SU-DHL-6 (cell line): ENCODE data around the gene C19orf85.

Experiments
- H2AFZ ChIP-seq: fragments of 200-600 bp; sonication (generic); 2 replicates; pipeline ENCODE4 v1.6.1; 2014; ENCODE audit warnings: low read depth, mild to moderate bottlenecking, moderate library complexity, mixed read lengths, antibody characterized with exemption, low read length; ENCODE audit not compliant: severe bottlenecking
- H3F3A ChIP-seq: fragments of 200-600 bp; shearing (Covaris generic); 2 replicates; pipeline ENCODE4 v1.6.0; 2016; ENCODE audit warnings: antibody characterized with exemption, mild to moderate bottlenecking; ENCODE audit not compliant: insufficient read depth
- H3K27ac ChIP-seq: fragments of 200-600 bp; sonication (generic); 2 replicates; pipeline ENCODE4 v1.5.1; 2016; ENCODE audit warnings: low read depth, mild to moderate bottlenecking, low read length, moderate library complexity, mixed read lengths
- H3K27me3 ChIP-seq: fragments of 200-600 bp; sonication (generic), shearing (Covaris generic); 2 replicates; pipeline ENCODE4 v1.6.0; 2014; ENCODE audit warnings: mild to moderate bottlenecking, low read length
- H3K36me3 ChIP-seq: fragments of 200-600 bp; sonication (generic); 2 replicates; pipeline ENCODE4 v1.6.1; 2014; ENCODE audit warnings: mild to moderate bottlenecking, low read length, mixed read lengths
- H3K4me2 ChIP-seq: fragments of 300-600, 200-600 bp; shearing (Covaris generic), sonication (generic); 2 replicates; pipeline ENCODE4 v1.6.0; 2014; ENCODE audit warnings: low read length, low read depth, mild to moderate bottlenecking; ENCODE audit not compliant: poor library complexity, severe bottlenecking
- H3K4me3 ChIP-seq: fragments of 200-600 bp; sonication (generic); 2 replicates; pipeline ENCODE4 v1.5.1; 2014; ENCODE audit warnings: antibody characterized with exemption, low read length, mild to moderate bottlenecking, mixed read lengths; ENCODE audit not compliant: insufficient read depth, poor library complexity, severe bottlenecking
- H3K79me2 ChIP-seq: fragments of 200-600 bp; sonication (generic); 2 replicates; pipeline ENCODE4 v1.6.1; 2014; ENCODE audit warnings: mild to moderate bottlenecking, low read length, moderate library complexity; ENCODE audit not compliant: insufficient read depth
- H3K9ac ChIP-seq: fragments of 200-600 bp; sonication (generic); 2 replicates; pipeline ENCODE4 v1.7.0; 2014; ENCODE audit warnings: mild to moderate bottlenecking, low read length
- H3K9me2 ChIP-seq: fragments of 200-600 bp; sonication (generic); replicated peaks from 2 replicates; pipeline ENCODE4 v1.6.1; 2014; ENCODE audit warnings: low read length; ENCODE audit not compliant: insufficient read depth
- H3K9me3 ChIP-seq: fragments of 200-600 bp; sonication (generic); 2 replicates; pipeline ENCODE4 v1.6.1; 2014; ENCODE audit warnings: low read length, mixed read lengths; ENCODE audit not compliant: insufficient read depth
- H4K20me1 ChIP-seq: fragments of 200-600 bp; sonication (generic); 2 replicates; pipeline ENCODE4 v1.6.1; 2014; ENCODE audit warnings: low read depth, mild to moderate bottlenecking, antibody characterized with exemption, low read length, moderate library complexity, mixed read lengths
- EZH2phosphoT487 ChIP-seq: fragments of 200-600 bp; sonication (generic), shearing (Covaris generic); conservative IDR thresholded peaks from 2 replicates; pipeline ENCODE4 v1.6.1; 2018; ENCODE audit warnings: mild to moderate bottlenecking, antibody characterized with exemption, low read length, moderate library complexity, mixed read lengths
- TF ChIP-seq, protein P1 (sequence below): fragments of 200-600 bp; sonication (generic); IDR thresholded peaks from one replicate; pipeline ENCODE4 v1.5.1; 2017; ENCODE audit warnings: antibody characterized with exemption, mild to moderate bottlenecking, low read length, moderate library complexity; ENCODE audit not compliant: insufficient read depth, poor library complexity, severe bottlenecking

The C19orf85 gene

DNA sequence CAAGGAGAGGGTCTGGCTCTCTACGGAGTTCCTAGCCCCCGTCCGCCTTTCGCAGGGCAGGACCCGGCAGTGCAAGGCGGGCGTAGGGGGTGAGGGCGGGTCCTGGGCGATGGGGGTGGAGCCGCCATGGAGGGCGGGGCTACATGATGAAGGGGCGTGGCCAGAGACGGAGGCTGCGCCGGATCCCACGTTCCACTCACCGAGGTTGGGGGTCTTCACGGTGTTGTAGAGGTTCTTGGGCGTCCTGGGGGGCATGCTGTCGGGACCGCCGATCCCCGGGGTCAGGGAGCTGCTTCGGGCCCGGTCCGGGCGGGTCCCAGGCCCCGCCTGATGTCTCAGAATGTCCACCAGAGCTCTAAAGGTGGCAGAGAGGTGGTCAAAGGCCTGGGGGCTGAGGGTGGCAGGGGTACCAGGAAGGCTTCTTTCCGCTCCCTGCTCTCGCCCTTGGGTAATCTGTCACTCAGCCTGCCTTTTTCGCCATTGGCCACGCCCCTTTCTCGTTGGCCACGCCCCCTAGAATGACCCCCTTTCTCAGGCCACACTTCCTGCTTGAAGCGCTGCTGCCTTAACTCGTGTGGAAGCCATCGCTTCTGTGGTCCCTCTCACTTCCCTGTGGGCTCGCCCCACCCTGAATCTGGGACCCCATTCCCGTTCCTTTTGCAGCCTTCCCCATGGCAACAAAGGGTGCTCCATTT, 24.0 kb downstream of the C19orf85 start:
- H3K9me2 ChIP-seq, result no peaks in the 10 kb centered on the region
- H3K9ac ChIP-seq, result no peak overlapping the region
- no peaks in the 10 kb centered on the region for H3K9me3 ChIP-seq
- no peaks in the 10 kb centered on the region for H3K27me3 ChIP-seq
- no peak overlapping the region for H2AFZ ChIP-seq
- H3K4me2 ChIP-seq, result no peak overlapping the region
- H3F3A ChIP-seq, result no peaks in the 10 kb centered on the region
- no peak for TF ChIP-seq EZH2phosphoT487
- TF ChIP-seq, protein P1, sequence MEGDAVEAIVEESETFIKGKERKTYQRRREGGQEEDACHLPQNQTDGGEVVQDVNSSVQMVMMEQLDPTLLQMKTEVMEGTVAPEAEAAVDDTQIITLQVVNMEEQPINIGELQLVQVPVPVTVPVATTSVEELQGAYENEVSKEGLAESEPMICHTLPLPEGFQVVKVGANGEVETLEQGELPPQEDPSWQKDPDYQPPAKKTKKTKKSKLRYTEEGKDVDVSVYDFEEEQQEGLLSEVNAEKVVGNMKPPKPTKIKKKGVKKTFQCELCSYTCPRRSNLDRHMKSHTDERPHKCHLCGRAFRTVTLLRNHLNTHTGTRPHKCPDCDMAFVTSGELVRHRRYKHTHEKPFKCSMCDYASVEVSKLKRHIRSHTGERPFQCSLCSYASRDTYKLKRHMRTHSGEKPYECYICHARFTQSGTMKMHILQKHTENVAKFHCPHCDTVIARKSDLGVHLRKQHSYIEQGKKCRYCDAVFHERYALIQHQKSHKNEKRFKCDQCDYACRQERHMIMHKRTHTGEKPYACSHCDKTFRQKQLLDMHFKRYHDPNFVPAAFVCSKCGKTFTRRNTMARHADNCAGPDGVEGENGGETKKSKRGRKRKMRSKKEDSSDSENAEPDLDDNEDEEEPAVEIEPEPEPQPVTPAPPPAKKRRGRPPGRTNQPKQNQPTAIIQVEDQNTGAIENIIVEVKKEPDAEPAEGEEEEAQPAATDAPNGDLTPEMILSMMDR, result no peak
- no peaks in the 10 kb centered on the region for H4K20me1 ChIP-seq
- no peak overlapping the region for H3K27ac ChIP-seq
- no peaks in the 10 kb centered on the region for H3K79me2 ChIP-seq
- no peaks in the 10 kb centered on the region for H3K36me3 ChIP-seq
- H3K4me3 ChIP-seq, result no peak overlapping the region

DNA sequence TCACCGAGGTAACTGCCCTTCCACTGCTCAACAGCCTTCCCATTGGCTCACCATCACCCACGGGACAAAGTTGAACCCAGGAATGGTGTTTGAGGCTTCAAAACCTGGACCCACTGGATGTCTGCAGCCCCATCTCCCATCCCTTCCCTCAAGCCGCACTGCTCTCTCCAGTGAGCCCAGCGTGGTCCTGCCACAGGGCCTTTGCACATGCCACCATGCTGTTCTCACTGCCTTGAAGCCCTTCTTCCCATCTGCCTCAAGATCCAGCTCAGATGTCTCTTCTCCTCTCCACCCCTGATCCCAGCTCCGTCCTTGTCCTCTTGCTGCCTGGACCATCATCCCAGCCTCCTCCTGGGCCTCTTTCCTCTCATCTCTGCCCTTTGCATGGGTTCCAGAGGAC, 25.5 kb downstream of the C19orf85 start:
- Histone ChIP-seq H3K9me2 (no peaks in the 10 kb centered on the region), H3K4me3 (no peak overlapping the region), H3K4me2 (no peak overlapping the region), H3K27me3 (no peaks in the 10 kb centered on the region), H2AFZ (no peak overlapping the region), H3F3A (no peaks in the 10 kb centered on the region), H3K79me2 (no peaks in the 10 kb centered on the region), H4K20me1 (no peaks in the 10 kb centered on the region), H3K27ac (no peak overlapping the region), H3K36me3 (no peaks in the 10 kb centered on the region), H3K9ac (no peak overlapping the region), H3K9me3 (no peaks in the 10 kb centered on the region)
- TF ChIP-seq, protein P1, result no peak
- TF ChIP-seq EZH2phosphoT487, result no peak

DNA sequence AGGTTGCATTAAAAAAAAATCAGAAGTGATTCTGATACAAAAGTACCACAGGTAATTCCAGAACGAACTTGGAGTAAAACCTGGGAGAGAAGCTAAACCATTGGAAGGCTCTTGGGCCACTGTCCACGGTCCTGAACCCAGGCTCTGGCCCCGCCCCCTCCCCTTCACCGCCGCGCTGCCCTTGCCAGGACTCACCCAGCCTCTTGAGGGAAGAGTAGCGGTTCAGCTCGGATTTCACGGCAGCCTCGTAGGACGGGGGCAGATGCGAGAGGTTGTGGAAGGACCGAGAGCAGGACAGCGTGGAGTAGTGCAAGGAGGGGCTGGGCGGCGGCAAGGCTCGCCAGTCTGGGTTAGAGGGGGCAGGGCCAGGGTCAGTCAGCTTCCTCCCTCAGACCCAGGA, 27.1 kb downstream of the C19orf85 start:
- H2AFZ ChIP-seq, result no peak overlapping the region

More for the DNA sequence above, 27.1 kb downstream of the C19orf85 start:
- Histone ChIP-seq H3K9ac (no peak overlapping the region), H3K4me2 (no peak overlapping the region), H3K79me2 (no peaks in the 10 kb centered on the region), H3K4me3 (no peak overlapping the region), H3K27ac (no peak overlapping the region), H3K27me3 (no peaks in the 10 kb centered on the region), H3K9me3 (no peaks in the 10 kb centered on the region), H3K9me2 (no peaks in the 10 kb centered on the region), H3F3A (no peaks in the 10 kb centered on the region), H4K20me1 (no peaks in the 10 kb centered on the region), H3K36me3 (no peaks in the 10 kb centered on the region)
- TF ChIP-seq, protein P1, result no peak
- no peak for TF ChIP-seq EZH2phosphoT487
